HG03280 (cell line): ENCODE results near the gene XIAP.
"Not testable (repeated sequence)": the region's sequence is repeated elsewhere in the genome, so short reads cannot be mapped to it uniquely, and the experiment has no call there.

ENCODE experiments used
- ATAC-seq: cut with Tn5 transposase; IDR thresholded peaks from one replicate; pipeline ENCODE4 v1.9.1; 2021; ENCODE audit warnings: mild to moderate bottlenecking, moderate library complexity; ENCODE audit not compliant: unreplicated experiment

The XIAP gene

DNA sequence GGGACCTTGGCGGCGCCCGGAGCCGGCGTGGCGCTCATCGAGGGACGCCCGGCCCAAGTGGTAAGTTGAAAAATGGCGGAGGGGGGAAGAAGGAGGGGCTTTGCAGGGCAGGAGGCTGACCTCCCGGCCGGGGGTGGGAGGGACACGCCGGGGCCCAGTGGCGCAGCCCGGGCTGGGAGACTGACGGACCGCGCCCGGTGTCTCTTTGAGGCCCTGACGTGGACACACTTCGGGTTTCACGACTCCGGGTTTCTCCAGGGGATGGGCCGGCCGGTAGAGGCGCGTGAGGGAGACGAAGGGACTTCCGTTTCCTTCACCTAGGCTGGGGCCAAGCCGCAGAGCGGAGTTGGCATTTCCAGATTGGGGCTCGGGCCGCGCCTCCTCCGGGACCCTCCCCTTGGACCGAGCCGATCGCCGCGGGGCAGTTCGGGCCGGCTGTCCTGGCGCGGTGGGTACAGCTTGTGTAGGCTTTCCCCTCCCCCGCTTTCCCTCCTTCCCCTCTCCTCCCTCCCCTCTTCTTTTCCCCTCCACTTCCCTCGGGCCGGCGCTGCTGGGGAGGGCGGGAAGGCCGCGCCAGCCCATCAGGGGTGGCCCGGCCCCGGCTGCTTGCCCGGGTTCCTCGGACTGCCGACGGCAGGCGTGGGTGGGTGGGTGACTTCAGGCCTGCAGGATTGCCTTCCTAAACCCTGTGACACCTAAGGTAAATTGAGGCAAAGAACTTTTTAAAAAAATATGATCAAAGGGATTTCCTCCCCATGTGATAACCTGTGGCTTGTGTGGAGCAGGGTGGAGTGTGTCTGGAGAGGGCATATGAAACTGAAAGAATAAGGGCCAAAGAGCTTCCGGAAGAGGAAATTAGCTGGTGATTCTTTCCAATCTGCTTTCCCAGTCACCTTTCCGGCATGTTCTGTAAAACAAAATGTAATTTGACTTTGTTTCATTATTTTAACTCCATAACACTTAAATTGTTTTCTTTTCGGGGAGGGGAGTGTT is at the start of gene XIAP:
TSS of gene XIAP (plus strand) at position 208 of the 993 bp plus-strand sequence. CDS start 25,610 bp downstream, outside the sequence.
- peak; percentile 79 for ATAC-seq

DNA sequence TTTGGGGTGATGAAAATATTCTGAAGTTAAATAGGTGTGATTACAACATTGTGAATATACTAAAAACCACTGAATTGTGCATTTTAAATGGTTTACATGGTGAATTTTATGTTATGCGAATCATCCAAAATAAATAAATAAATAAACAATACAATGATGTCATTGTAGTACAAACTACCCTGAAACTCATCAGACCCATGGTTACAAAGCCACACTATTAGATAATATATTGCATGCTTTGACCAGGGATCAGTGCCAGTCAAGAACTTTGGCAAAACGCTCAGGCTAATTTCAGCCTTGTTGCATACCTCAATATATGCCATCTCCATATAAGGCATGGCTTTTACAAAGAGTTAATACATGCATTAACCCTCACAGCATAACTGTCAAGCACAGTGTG is 45.5 kb upstream of the XIAP start:
- no peak for ATAC-seq

DNA sequence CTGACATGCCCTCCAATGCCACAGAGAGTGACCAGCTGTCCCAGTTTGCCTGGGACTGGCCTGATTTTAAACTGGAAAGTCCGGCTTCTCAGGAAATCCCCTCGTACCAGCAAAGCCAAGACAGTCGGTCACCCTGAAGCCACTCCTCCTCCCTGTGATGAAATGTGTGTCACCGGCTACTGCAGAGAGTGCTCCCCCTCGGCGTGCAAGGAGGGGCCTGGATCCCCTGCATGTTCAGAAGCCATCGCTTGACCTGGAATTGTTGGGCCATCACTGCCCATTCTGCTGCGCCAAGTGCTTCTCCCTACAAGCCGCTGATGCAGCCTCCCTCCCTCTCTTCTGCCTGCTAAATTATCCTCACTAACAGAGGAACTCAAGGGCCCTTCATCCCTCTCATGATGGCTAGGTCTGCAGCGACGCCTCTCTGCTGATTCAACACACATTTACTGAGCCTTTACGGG is 44.9 kb upstream of the XIAP start:
- not testable (repeated sequence) for ATAC-seq

DNA sequence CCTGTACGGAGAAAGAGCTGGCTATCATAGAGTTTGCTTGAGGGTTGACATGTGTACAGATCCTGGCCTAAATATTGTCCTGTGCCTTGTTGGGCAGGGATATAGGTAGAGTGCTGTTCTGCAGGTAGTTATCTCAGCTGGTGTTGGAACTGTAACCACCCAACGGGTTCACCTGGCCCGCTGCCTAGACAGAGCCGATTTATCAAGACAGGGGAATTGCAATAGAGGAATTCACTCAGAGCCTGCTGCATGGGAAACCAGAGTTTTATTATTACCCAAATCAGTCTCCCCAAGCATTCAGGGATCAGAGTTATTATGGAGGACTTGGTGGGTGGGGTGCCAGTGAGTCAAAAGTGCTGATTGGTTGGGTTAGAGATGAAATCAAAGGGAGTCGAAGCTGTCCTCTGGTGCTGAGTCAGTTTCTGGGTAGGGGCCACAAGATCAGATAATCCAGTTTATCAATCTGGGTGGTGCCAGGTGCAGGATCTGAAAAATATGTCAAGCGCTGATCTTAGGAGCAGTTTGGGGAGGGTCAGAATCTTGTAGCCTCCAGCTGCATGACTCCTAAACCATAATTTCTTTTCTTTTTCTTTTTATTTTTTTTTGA is 42.5 kb upstream of the XIAP start:
- ATAC-seq: no peak

DNA sequence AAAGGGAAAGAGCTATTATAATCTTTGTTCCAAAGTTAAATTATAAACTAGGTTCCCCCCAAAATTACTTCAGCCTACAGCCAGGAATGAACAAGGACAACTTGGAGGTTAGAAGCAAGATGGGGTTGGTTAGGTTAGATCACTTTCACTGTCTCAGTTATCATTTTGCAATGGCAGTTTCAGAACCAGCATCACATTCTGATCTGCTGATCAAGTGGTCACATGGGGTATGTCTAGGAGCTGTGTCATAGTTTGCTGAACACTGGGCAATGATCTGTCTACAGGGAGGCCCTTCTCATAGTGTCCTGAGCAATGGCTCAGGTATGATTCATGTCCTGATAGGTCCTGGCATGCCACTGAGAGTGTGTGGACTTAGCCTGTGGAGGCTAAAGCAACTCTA is 41.6 kb upstream of the XIAP start:
- ATAC-seq: no peak

- no peak for ATAC-seq
Observed at GRCh38 chrX:123822965-123823364, 36.9 kb upstream of the XIAP start.

GRCh38 chrX:123830309-123830708 is 29.5 kb upstream of the XIAP start:
- ATAC-seq: peak; percentile 63

DNA sequence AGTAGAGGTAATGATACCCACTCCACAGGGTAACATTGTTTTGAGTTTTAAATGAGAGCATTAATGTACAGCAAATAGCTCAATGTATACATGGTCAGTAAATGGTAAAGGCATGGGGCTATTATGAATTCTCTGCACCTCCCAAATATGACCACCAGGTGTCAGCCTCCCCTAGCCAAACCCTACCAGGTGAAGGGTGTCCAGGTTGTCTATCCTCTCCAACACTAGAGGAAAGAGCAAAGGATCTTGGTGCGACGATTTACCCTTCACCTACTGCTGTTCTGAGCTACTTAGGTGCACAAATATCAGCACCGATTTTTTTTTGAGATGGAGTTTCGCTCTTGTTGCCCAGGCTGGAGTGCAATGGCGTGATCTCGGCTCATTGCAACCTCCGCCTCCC is 26.5 kb upstream of the XIAP start:
- peak; percentile 81 for ATAC-seq

- no peak for ATAC-seq
Observed at GRCh38 chrX:123834116-123834515, 25.7 kb upstream of the XIAP start.

DNA sequence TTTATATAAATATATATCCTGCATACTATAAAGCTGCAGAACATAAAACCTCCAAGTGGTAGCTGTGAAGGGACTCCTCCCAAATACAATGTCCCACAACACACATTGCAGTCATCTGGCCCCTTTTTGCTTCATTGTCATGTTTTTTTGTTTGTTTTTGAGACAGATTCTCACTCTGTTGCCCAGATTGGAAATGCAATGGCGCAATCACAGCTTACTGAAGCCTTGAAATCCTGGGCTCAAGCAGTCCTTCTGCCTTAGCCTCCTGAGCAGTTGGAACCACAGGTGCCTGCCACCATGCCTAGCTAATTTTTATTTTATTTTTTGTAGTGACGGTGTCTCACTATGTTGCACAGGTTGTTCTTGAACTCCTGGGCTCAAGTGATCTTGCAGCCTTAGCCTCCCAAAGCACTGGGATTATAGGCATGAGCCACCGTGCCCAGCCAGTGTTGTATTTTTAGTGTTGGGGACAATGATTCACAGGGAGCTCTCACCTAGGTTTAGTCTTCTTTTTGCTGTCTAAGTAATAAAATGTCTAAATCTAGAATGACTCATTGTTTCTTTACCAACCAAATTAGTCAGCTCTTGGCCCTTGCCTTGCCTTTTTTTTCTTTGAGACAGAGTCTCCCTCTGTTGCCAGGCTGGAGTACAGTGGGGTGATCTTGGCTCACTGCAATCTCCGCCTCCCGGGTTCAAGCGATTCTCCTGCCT is 24.0 kb upstream of the XIAP start:
- no peak for ATAC-seq

- not testable (repeated sequence) for ATAC-seq
Observed at GRCh38 chrX:123845129-123845528, 14.7 kb upstream of the XIAP start.

- ATAC-seq: no peak
Observed at GRCh38 chrX:123846577-123847038, 13.2 kb upstream of the XIAP start.

GRCh38 chrX:123847056-123847455 is 12.8 kb upstream of the XIAP start:
- ATAC-seq: no peak

DNA sequence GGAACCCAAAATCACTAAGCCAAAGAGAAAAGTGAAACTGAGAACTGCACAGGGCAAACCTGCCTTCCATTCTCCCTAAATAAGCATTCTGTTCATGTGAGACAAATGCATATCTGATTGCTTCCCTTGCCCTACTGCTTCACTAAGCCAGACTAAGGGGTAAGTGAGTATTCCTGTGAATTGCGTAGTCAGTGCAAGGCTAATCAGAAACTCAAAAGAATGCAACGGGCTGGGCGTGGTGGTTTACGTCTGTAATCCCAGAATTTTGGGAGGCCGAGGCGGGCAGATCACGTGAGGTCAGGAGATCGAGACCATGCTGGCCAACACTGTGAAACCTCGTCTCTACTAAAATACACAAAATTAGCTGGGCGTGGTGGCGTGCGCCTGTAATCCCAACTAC is 10.8 kb upstream of the XIAP start:
- no peak for ATAC-seq

GRCh38 chrX:123849906-123850305 is 9.9 kb upstream of the XIAP start:
- ATAC-seq: not testable (repeated sequence)

- no peak for ATAC-seq
Observed at GRCh38 chrX:123851079-123851478, 8.8 kb upstream of the XIAP start.

DNA sequence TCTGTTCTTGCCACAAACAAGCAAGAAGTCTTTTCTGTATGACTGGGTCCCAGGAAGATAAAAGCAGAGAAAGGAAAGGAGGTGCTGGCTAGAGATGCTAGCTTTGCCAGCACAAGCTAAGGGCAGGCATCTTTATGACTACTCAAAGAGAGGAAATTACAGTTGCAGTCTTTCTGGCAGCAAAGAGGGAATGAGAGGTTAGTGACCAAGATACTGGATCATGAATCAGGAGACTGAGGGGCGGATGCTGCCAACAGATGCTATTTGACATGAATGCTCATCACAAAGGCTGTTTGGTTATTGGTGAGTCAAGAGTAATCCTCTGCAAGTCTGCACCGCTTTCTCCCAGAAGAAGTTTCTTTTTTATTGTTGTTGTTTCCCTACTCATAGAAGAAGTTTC is 5.5 kb upstream of the XIAP start:
- ATAC-seq: no peak

DNA sequence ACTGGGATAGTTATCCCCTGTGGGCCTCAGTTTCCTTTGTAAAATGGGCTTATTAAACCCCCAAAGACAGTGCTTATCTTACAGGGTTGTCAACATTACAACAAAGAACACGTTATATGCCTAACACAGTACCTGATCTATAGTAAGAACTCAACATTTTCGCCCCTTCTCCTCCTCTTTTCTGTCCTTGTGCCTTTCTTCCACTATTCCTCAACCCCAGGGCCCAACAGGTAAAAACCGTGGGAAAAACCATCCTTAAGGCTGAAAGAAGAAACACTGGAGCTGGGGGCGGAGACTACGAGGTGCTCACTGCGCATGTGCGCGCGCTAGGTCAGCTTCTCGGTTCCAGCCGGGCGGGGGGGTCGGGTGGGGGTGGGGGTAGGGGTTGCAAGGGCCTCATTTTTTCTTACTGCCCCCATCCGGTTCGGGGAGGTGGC is 426 bp upstream of the XIAP start:
- peak; percentile 3 for ATAC-seq

DNA sequence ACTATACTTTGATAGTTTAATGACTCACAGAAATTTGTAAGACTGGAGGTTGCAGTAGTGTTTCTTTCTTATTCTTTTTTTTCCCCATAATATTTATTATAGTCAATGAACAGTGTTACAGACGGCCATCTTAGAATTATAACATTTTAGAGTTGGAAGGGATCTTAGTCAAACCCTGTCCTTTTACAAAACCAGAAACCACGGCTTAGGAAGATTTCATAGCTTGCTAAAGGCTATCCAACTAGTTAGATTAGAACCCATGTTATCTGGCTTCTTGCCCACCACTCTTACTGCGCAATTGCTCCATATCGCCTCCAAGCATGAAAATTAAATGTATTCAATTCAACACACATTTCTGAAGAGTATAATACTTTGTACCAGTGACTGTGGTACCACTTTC is 1.1 kb downstream of the XIAP start:
- ATAC-seq: no peak

- ATAC-seq: no peak
Observed at GRCh38 chrX:123869488-123869887, 9.6 kb downstream of the XIAP start.

- ATAC-seq: no peak
Observed at GRCh38 chrX:123871309-123871708, 11.5 kb downstream of the XIAP start.
